HEK293 (cell line): ENCODE results near the gene FEV.

ENCODE experiments used
- CTCF ChIA-PET: fragments of 350-600 bp; formaldehyde crosslinking; extraction: SDS; loops from one replicate; lab custom pipeline; 2021; ENCODE audit warnings: antibody characterized with exemption; lab: Yijun Ruan, JAX
- POLR2A ChIA-PET: fragments of 300-600 bp; formaldehyde crosslinking; extraction: SDS; loops from one replicate; lab custom pipeline; 2020; ENCODE audit warnings: antibody characterized with exemption, inconsistent platforms; lab: Yijun Ruan, JAX
- H3K27ac ChIP-seq: fragments of 200-500 bp; sonication (Bioruptor generic); 2 replicates; pipeline ENCODE4 v1.5.1; 2014; ENCODE audit warnings: low read depth, low read length, control low read depth, inconsistent platforms; ENCODE audit errors: extremely low read depth
- H3K36me3 ChIP-seq, 2 experiments: fragments of 200-500 bp in 1 of 2; sonication (Bioruptor generic) in 1 of 2; 1 replicate in 1 of 2; 2 replicates in 1 of 2; pipeline ENCODE4 v1.5.1; 2014 to 2017; ENCODE audit warnings: inconsistent platforms in 2 of 2, low read length in 2 of 2; ENCODE audit not compliant: control insufficient read depth in 2 of 2, insufficient read depth in 1 of 2
- H3K4me1 ChIP-seq: fragments of 200-500 bp; sonication (Bioruptor generic); 2 replicates; pipeline ENCODE4 v1.5.1; 2014; ENCODE audit warnings: mild to moderate bottlenecking, low read length, inconsistent platforms; ENCODE audit not compliant: control insufficient read depth, insufficient read depth
- H3K4me3 ChIP-seq: 2 replicates; pipeline ENCODE4 v1.5.1; 2011; ENCODE audit warnings: low read depth, mild to moderate bottlenecking, control low read depth, low read length, moderate library complexity
- H3K9me3 ChIP-seq: fragments of 200-500 bp; sonication (Bioruptor generic); 2 replicates; pipeline ENCODE4 v1.5.1; 2014; ENCODE audit warnings: low read depth, low read length, inconsistent platforms; ENCODE audit not compliant: control insufficient read depth, insufficient read depth
- EGR2 ChIP-seq: fragments of 450-650 bp; formaldehyde crosslinking; IDR thresholded peaks from 2 replicates; pipeline ENCODE4 v1.5.1; 2016; ENCODE audit warnings: low read depth, missing biosample characterization, missing genetic modification characterization
- GLI2 ChIP-seq: fragments of 450-650 bp; formaldehyde crosslinking; IDR thresholded peaks from 2 replicates; pipeline ENCODE4; 2017; ENCODE audit warnings: missing biosample characterization, missing genetic modification characterization, low read depth, borderline replicate concordance
- ZEB2 ChIP-seq: fragments of 450-650 bp; formaldehyde crosslinking; IDR thresholded peaks from 2 replicates; pipeline ENCODE4 v1.5.1; 2016; ENCODE audit warnings: missing biosample characterization, missing genetic modification characterization
- ZNF148 ChIP-seq: fragments of 450-650 bp; formaldehyde crosslinking; IDR thresholded peaks from 2 replicates; pipeline ENCODE4 v1.5.0; 2017; ENCODE audit warnings: missing biosample characterization, missing genetic modification characterization, borderline replicate concordance
- ZNF16 ChIP-seq: fragments of 450-650 bp; formaldehyde crosslinking; IDR thresholded peaks from 2 replicates; pipeline ENCODE4 v1.5.1; 2016; ENCODE audit warnings: low read depth, missing biosample characterization, missing genetic modification characterization
- ZNF239 ChIP-seq: fragments of 450-650 bp; formaldehyde crosslinking; IDR thresholded peaks from 2 replicates; pipeline ENCODE4 v1.5.1; 2016; ENCODE audit warnings: missing biosample characterization, missing genetic modification characterization
- ZNF394 ChIP-seq: fragments of 450-650 bp; formaldehyde crosslinking; IDR thresholded peaks from 2 replicates; pipeline ENCODE4 v1.5.1; 2016; ENCODE audit warnings: missing biosample characterization, missing genetic modification characterization, mild to moderate bottlenecking, moderate library complexity, borderline replicate concordance
- ZNF488 ChIP-seq: fragments of 450-650 bp; formaldehyde crosslinking; IDR thresholded peaks from 2 replicates; pipeline ENCODE4 v1.5.1; 2016; ENCODE audit warnings: missing biosample characterization, missing genetic modification characterization
- ZNF514 ChIP-seq: fragments of 450-650 bp; formaldehyde crosslinking; IDR thresholded peaks from 2 replicates; pipeline ENCODE4 v1.5.1; 2016; ENCODE audit warnings: missing biosample characterization, missing genetic modification characterization
- ZNF776 ChIP-seq: fragments of 450-650 bp; formaldehyde crosslinking; IDR thresholded peaks from 2 replicates; pipeline ENCODE4 v1.5.0; 2017; ENCODE audit warnings: missing biosample characterization, missing genetic modification characterization, borderline replicate concordance
- TF ChIP-seq, protein P1 (sequence below): fragments of 450-650 bp; formaldehyde crosslinking; IDR thresholded peaks from 2 replicates; pipeline ENCODE4 v1.5.1; 2017; ENCODE audit warnings: missing biosample characterization, missing genetic modification characterization
- TF ChIP-seq, protein P2 (sequence below): fragments of 450-650 bp; formaldehyde crosslinking; IDR thresholded peaks from 2 replicates; pipeline ENCODE4 v1.5.1; 2016; ENCODE audit warnings: missing biosample characterization, missing genetic modification characterization, low read depth
- TF ChIP-seq, protein P3 (sequence below): fragments of 450-650 bp; formaldehyde crosslinking; IDR thresholded peaks from 2 replicates; pipeline ENCODE4 v1.5.1; 2016; ENCODE audit warnings: missing biosample characterization, missing genetic modification characterization

The FEV gene

GRCh38 chr2:218998414-218999002 lies 13.5 kb upstream of the FEV start:
- ChIA-PET POLR2A (no interaction called here), CTCF (interaction anchor here (0.6 to 2.7 kb wide), 7 partner anchors 23 to 271 kb away, joined by 3 to 9 read pairs (median 4); no protein-coding TSS in a partner anchor)
- H3K27ac ChIP-seq, result no peak overlapping the region

DNA sequence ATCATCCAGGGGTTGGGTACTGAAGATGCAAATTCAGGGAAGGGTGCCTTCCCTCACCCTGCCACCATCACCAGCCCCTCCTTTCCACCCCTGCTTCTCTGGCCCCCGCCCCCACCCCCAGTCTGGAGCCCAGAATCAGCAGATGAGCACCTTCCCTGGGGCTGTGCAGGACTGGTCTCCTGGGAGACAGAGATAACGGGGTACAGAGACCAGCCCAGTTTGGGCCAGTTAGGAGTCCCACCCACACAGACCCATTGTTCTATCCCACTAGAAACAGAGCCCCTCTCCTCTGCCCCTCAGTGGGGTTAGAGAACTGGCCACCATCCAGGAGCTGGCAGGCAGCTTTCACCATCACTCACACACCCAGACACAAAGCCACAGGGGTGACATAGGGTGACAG lies 12.7 kb upstream of the FEV start:
- Histone ChIP-seq H3K27ac (no peak overlapping the region), H3K4me1 (no peaks in the 10 kb centered on the region), H3K9me3 (no peaks in the 10 kb centered on the region), H3K4me3 (no peak overlapping the region)
- CTCF ChIA-PET, result interaction anchor here (0.6 to 2.7 kb wide), 6 partner anchors 24 to 270 kb away, joined by 3 to 9 read pairs (median 4); no protein-coding TSS in a partner anchor
- no peak for TF ChIP-seq ZNF148 (tag by site-specific recombination)
- TF ChIP-seq, protein P1, sequence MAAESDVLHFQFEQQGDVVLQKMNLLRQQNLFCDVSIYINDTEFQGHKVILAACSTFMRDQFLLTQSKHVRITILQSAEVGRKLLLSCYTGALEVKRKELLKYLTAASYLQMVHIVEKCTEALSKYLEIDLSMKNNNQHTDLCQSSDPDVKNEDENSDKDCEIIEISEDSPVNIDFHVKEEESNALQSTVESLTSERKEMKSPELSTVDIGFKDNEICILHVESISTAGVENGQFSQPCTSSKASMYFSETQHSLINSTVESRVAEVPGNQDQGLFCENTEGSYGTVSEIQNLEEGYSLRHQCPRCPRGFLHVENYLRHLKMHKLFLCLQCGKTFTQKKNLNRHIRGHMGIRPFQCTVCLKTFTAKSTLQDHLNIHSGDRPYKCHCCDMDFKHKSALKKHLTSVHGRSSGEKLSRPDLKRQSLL (tag by site-specific recombination), result no peak
- TF ChIP-seq ZEB2, result no peak
- no peak for TF ChIP-seq ZNF776 (tag by site-specific recombination)
- no peak for TF ChIP-seq ZNF488 (tag by site-specific recombination)
- TF ChIP-seq ZNF394 (tag by site-specific recombination), result no peak
- no peak for TF ChIP-seq GLI2 (tag by site-specific recombination)
- TF ChIP-seq, all 188 proteins: peak for 0
- H3K36me3 ChIP-seq, result no peaks in the 10 kb centered on the region
- POLR2A ChIA-PET, result no interaction called here

More at GRCh38 chr2:218998414-218999002, 13.5 kb upstream of the FEV start:
- H3K9me3 ChIP-seq, result no peaks in the 10 kb centered on the region
- H3K36me3 ChIP-seq, result no peaks in the 10 kb centered on the region
- H3K4me3 ChIP-seq, result no peak overlapping the region
- H3K4me1 ChIP-seq, result no peaks in the 10 kb centered on the region
- TF ChIP-seq ZNF239 (tag by site-specific recombination) (no peak), ZNF16 (no peak), EGR2 (tag by site-specific recombination) (peak; percentile 39; the same call in 1 of the 2 replicates), ZNF514 (tag by site-specific recombination) (no peak)
- TF ChIP-seq, protein P2, sequence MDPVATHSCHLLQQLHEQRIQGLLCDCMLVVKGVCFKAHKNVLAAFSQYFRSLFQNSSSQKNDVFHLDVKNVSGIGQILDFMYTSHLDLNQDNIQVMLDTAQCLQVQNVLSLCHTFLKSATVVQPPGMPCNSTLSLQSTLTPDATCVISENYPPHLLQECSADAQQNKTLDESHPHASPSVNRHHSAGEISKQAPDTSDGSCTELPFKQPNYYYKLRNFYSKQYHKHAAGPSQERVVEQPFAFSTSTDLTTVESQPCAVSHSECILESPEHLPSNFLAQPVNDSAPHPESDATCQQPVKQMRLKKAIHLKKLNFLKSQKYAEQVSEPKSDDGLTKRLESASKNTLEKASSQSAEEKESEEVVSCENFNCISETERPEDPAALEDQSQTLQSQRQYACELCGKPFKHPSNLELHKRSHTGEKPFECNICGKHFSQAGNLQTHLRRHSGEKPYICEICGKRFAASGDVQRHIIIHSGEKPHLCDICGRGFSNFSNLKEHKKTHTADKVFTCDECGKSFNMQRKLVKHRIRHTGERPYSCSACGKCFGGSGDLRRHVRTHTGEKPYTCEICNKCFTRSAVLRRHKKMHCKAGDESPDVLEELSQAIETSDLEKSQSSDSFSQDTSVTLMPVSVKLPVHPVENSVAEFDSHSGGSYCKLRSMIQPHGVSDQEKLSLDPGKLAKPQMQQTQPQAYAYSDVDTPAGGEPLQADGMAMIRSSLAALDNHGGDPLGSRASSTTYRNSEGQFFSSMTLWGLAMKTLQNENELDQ, result no peak
- TF ChIP-seq, protein P3, sequence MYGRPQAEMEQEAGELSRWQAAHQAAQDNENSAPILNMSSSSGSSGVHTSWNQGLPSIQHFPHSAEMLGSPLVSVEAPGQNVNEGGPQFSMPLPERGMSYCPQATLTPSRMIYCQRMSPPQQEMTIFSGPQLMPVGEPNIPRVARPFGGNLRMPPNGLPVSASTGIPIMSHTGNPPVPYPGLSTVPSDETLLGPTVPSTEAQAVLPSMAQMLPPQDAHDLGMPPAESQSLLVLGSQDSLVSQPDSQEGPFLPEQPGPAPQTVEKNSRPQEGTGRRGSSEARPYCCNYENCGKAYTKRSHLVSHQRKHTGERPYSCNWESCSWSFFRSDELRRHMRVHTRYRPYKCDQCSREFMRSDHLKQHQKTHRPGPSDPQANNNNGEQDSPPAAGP (tag by site-specific recombination), result 0 out of 2 replicates have a peak, but pooled peaks have one; percentile 33
- TF ChIP-seq, all 188 proteins: peak for 2
